Stimulated activated CD4-positive, alpha-beta T cell treated with anti-CD3 and anti-CD28 coated beads, TNF-alpha, amount 100 ng/mL, for 4 hours (primary cell): Measurements from ENCODE around the gene KIAA1217.

Source experiments
- DNase-seq, 3 experiments: peaks; one replicate each; pipeline ENCODE4 v3.0.0-alpha.2; 2020; ENCODE audit warnings: low read depth in 3 of 3

KIAA1217 gene

GRCh38 chr10:24208661-24209431 is at the start of gene KIAA1217:
Gene KIAA1217, plus strand, starts transcription at chr10:24209138. Its CDS starts 56 bp downstream, at chr10:24209194.
- DNase-seq = no peak

- DNase-seq = no peak
These were observed 46.5 kb upstream of the KIAA1217 start for GRCh38 chr10:24162206-24162985.

DNA sequence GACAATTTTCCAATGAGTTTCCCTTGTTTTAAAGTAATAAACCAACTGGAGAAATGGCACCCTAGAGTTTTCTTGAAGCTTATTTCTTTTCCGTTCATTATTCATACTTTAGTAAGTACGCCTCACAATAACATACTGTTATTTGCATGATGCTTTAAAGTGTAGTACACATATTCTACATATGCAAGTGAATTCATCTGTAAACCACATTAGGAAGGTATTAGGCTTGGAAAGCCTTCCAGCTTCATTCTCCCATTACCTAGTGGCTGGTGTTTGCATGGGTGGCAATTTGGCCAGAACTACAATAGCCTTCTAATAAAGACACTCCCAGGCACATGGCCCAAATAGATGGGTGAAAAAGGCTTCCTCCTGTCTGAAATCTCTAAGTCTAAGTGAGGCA is 45.5 kb upstream of the KIAA1217 start:
- no peak for DNase-seq

GRCh38 chr10:24168258-24169170 is 40.4 kb upstream of the KIAA1217 start:
- DNase-seq = no peak

GRCh38 chr10:24170199-24170598 is 38.7 kb upstream of the KIAA1217 start:
- no peak for DNase-seq

GRCh38 chr10:24172909-24173308 is 36.0 kb upstream of the KIAA1217 start:
- no peak for DNase-seq

GRCh38 chr10:24174014-24174413 is 34.9 kb upstream of the KIAA1217 start:
- no peak for DNase-seq

GRCh38 chr10:24176658-24177057 is 32.3 kb upstream of the KIAA1217 start:
- DNase-seq = no peak

- no peak for DNase-seq
These were observed 31.3 kb upstream of the KIAA1217 start for GRCh38 chr10:24177636-24178035.

GRCh38 chr10:24180891-24181290 is 28.0 kb upstream of the KIAA1217 start:
- DNase-seq = no peak

GRCh38 chr10:24184455-24184854 is 24.5 kb upstream of the KIAA1217 start:
- DNase-seq = no peak

DNA sequence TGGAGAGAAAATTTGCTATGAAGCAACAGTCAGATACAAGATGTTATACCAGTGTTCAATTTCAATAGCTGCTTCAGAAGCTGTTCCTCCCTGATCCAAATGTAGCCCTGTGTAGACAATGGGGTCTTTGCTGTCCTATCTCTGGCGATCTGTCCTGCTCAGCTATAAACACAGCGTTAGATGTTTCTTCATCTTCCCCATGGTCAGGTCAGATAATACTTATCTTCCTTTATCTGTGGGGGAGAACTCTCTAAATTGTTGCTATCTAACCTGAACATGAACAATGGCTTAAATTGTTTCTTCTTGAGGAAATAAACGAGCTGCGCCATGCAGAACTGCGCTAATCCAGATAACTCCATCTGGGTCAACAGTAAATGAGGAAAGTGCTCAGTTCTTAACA is 15.6 kb upstream of the KIAA1217 start:
- DNase-seq = no peak

DNA sequence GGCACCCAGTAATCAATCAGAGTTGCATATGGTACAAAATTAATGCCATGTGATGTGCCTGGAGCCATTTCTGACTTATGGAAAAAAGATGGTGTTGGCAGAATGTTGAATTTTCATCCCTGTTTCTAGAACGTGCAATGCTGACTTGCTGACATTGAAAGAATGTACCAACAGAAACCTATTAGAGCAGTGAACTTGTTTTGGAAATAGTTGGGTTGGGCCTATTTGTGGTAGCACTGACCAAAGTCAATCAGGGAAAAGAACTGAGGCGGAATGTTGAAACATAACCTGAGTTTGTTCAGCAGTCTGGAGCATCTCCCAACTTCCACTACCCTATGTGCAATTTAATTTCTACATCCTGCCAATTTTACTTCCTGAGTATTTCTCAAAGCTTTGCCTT is 11.7 kb upstream of the KIAA1217 start:
- DNase-seq = no peak

DNA sequence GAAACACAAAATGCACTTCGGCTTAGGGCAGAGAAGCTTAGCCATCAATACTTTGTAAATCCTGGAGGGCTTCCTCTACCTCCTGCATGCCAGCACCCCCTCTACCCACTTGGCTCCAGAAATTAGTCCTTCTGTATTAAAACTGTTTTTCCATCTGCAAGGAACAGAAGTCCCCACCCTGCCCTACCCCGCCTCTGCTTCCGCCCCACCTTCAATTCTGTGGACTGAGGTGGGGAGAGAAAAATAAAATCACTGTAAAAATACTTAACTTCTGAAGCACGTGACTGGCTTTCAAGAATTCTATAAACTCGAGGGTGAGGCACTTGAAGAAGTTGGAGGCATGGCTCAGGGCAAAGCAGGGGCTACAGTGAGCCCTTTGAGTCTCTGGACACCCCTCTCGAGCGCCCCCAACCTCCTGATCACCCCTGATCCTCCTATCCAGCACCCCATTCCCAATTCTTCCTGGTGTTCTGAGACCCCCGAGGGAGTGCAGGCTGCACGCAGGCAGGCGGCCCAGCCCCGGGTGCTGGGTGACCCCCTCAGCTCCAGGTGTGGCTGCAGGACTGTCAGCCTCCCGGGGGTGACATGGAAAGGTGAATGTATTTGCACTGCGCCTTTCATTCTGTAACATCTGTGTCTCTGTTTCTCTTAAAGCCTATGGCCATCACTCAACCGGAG is 7.3 kb upstream of the KIAA1217 start:
- DNase-seq = no peak

GRCh38 chr10:24202181-24202570 is 6.8 kb upstream of the KIAA1217 start:
- DNase-seq = no peak

- no peak for DNase-seq
These were observed 3.1 kb upstream of the KIAA1217 start for GRCh38 chr10:24205821-24206220.

GRCh38 chr10:24206334-24206733 is 2.6 kb upstream of the KIAA1217 start:
- no peak for DNase-seq

GRCh38 chr10:24206926-24207325 is 2.0 kb upstream of the KIAA1217 start:
- DNase-seq = no peak

DNA sequence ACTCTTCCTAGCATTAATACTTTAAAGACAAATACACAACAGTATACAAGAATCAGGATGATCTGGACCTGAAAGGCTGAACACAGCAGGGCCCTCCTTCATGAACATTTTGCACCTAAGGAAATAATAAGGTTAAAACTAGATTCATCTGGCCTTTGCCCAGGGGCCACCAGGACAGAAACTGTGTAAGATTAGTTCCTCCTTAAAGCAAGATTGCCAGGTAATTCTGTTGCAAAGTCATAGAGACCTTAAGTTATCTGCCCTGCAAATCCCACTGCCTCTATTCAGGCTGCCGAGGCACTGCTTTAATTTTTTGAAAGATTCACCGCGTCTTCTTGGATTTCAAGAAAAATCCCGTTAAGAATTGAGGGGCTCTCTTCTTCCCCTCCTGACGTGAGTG is 1.6 kb upstream of the KIAA1217 start:
- no peak for DNase-seq

- DNase-seq = no peak
These were observed 942 bp upstream of the KIAA1217 start for GRCh38 chr10:24207781-24208611.

DNA sequence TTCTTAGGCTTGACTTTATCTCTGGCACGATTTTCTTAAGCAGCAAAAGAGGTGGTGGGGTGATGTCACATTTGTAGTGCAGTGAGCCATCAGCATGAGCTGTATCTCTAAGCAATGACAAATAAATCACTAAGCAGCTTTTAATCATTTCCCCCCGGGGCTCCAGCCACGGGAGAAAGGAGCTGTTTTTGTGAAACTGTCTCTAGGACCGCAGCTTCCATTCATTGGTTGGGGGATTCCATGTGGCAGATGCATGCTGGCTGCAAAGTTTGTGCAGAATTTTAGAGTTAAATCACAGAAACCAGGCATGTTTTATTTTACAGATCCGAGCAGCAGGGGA is 464 bp downstream of the KIAA1217 start:
- DNase-seq = no peak
